ENCODE results near the gene STKLD1.

GRCh38 chr9:133333566-133333965 is 42.6 kb upstream of the STKLD1 start:
- TF ChIP-seq SUZ12 (IDR thresholded peaks at IDR 0.05; ENCODE audit: extremely low read depth, insufficient read depth, insufficient read length) (no peak), ZNF274 (IDR thresholded peaks at IDR 0.05; ENCODE audit: low read depth, low read length) (no peak), YY1 (IDR thresholded peaks at IDR 0.05; ENCODE audit: insufficient read depth, insufficient read length) (no peak)
